GM12878 (cell line): ENCODE measurements around the gene COL20A1. TPM values are rescaled to one million over a fixed set of nuclear protein-coding genes. Genes with fewer than 3 reads are reported as not detected.

Source experiments
- ATAC-seq: fragments of 200-7000 bp; cut with Tn5 transposase; 3 replicates; pipeline ENCODE4 v1.9.1; 2020; ENCODE audit warnings: mild to moderate bottlenecking, moderate library complexity
- BruUV-seq: library from RNA; stranded (reverse); fragments of 400-500 nt; replicated peaks from 2 replicates; lab custom pipeline; 2021; lab: Mats Ljungman, UMichigan
- CTCF ChIA-PET: fragments of 300-600 bp; sonication (Branson Sonifier 250); formaldehyde crosslinking; extraction: SDS; loops from one replicate; lab custom pipeline; 2021; ENCODE audit warnings: inconsistent platforms; lab: Yijun Ruan, JAX
- POLR2A ChIA-PET: fragments of 350-600 bp; formaldehyde crosslinking; extraction: SDS; loops from one replicate; lab custom pipeline; 2021; ENCODE audit warnings: inconsistent platforms; lab: Charles Lee
- RAD21 ChIA-PET: fragments of 300-600 bp; sonication (Branson Sonifier 250); formaldehyde crosslinking; loops from one replicate; lab custom pipeline; 2023; ENCODE audit warnings: antibody characterized with exemption; ENCODE audit not compliant: unreplicated experiment; lab: Charles Lee
- SMC1A ChIA-PET: fragments of 300-600 bp; sonication (Branson Sonifier 250); formaldehyde crosslinking; loops from one replicate; lab custom pipeline; 2023; ENCODE audit not compliant: unreplicated experiment, uncharacterized antibody; lab: Charles Lee
- DNase-seq: peaks from one replicate; pipeline ENCODE4 v3.0.0-alpha.2; 2011; ENCODE audit warnings: low read depth, low spot score
- FAIRE-seq: peaks from 3 replicates; lab custom pipeline; 2011; peaks lifted over from hg19 to GRCh38; lab: Jason Lieb, UNC
- H2AFZ ChIP-seq: 2 replicates; pipeline ENCODE4 v1.6.0; 2011; ENCODE audit warnings: low read depth, low read length, control low read depth; ENCODE audit not compliant: control insufficient read depth
- H3K27ac ChIP-seq: 2 replicates; pipeline ENCODE4 v1.5.1; 2011; ENCODE audit warnings: control low read depth; ENCODE audit not compliant: control insufficient read depth, insufficient read depth
- H3K27me3 ChIP-seq, 2 experiments: replicated peaks in 1 of 2; 2 replicates each; pipeline versions ENCODE4 v1.6.0 to v1.6.1; 2011; ENCODE audit warnings: low read length in 1 of 2; ENCODE audit not compliant: control insufficient read depth in 2 of 2, insufficient read depth in 2 of 2
- H3K36me3 ChIP-seq, 2 experiments: 2 replicates each; pipeline ENCODE4 v1.5.1; 2011; ENCODE audit warnings: low read length in 1 of 2; ENCODE audit not compliant: control insufficient read depth in 2 of 2, insufficient read depth in 2 of 2
- H3K4me1 ChIP-seq: 2 replicates; pipeline ENCODE4 v1.6.1; 2011; ENCODE audit warnings: mild to moderate bottlenecking, low read length, moderate library complexity, mixed read lengths; ENCODE audit not compliant: control insufficient read depth, insufficient read depth
- H3K4me2 ChIP-seq: 2 replicates; pipeline ENCODE4 v1.6.0; 2011; ENCODE audit warnings: control low read depth; ENCODE audit not compliant: control insufficient read depth, insufficient read depth
- H3K4me3 ChIP-seq: fragments of 200-600 bp; sonication (generic); 2 replicates; pipeline ENCODE4 v1.5.1; 2016
- H3K79me2 ChIP-seq: 2 replicates; pipeline ENCODE4 v1.6.0; 2011; ENCODE audit warnings: low read length; ENCODE audit not compliant: control insufficient read depth, insufficient read depth
- H3K9ac ChIP-seq: 2 replicates; pipeline ENCODE4 v1.8.0; 2011; ENCODE audit warnings: low read length, control low read depth, mixed read lengths; ENCODE audit not compliant: control insufficient read depth, insufficient read depth
- H3K9me3 ChIP-seq: replicated peaks from 3 replicates; pipeline ENCODE4 v1.5.1; 2011; ENCODE audit warnings: mild to moderate bottlenecking, low read length; ENCODE audit not compliant: control insufficient read depth, insufficient read depth
- H4K20me1 ChIP-seq: 2 replicates; pipeline ENCODE4 v1.6.0; 2011; ENCODE audit not compliant: control insufficient read depth, insufficient read depth
- BRCA1 ChIP-seq: IDR thresholded peaks from 2 replicates; pipeline ENCODE4 v1.6.1; 2011; ENCODE audit warnings: low read depth, low read length, improper control_type of control experiment
- EED ChIP-seq: sonication (generic); IDR thresholded peaks from 2 replicates; pipeline ENCODE4 v1.6.1; 2016; ENCODE audit warnings: antibody characterized with exemption, low read depth
- EP300 ChIP-seq, 2 experiments: fragments of 150-350 bp in 1 of 2; IDR thresholded peaks; 2 replicates each; pipeline ENCODE4 v1.6.1; 2011 to 2012; ENCODE audit warnings: low read depth in 2 of 2, low read length in 2 of 2, borderline replicate concordance in 1 of 2, improper control_type of control experiment in 1 of 2, inconsistent platforms in 1 of 2; ENCODE audit not compliant: control insufficient read depth in 1 of 2
- NR2C2 ChIP-seq: IDR thresholded peaks from 2 replicates; pipeline ENCODE4 v1.6.1; 2011; ENCODE audit warnings: borderline replicate concordance, low read depth; ENCODE audit not compliant: control insufficient read depth, insufficient read length
- NR2F1 ChIP-seq: fragments of 450-650 bp; conservative IDR thresholded peaks from 2 replicates; pipeline ENCODE4 v1.6.1; 2017; ENCODE audit warnings: mild to moderate bottlenecking
- POU2F2 ChIP-seq: IDR thresholded peaks from 3 replicates; pipeline ENCODE4 v1.6.1; 2011; ENCODE audit warnings: low read depth, mild to moderate bottlenecking, low read length, borderline replicate concordance
- PRDM15 ChIP-seq: fragments of 450-650 bp; formaldehyde crosslinking; IDR thresholded peaks from 2 replicates; pipeline ENCODE4 v1.4.0; 2020; ENCODE audit warnings: mild to moderate bottlenecking, moderate library complexity
- RELB ChIP-seq: fragments of 450-650 bp; IDR thresholded peaks from 2 replicates; pipeline ENCODE4 v1.6.1; 2017; ENCODE audit warnings: low read depth, mild to moderate bottlenecking, moderate library complexity
- SMAD5 ChIP-seq: IDR thresholded peaks from 2 replicates; pipeline ENCODE4 v1.6.1; 2016; ENCODE audit warnings: antibody characterized with exemption, low read depth
- SREBF2 ChIP-seq: IDR thresholded peaks from 2 replicates; pipeline ENCODE4 v1.6.1; 2012; ENCODE audit warnings: mild to moderate bottlenecking, low read length
- ZNF217 ChIP-seq: fragments of 450-650 bp; IDR thresholded peaks from 2 replicates; pipeline ENCODE4 v1.6.1; 2017; ENCODE audit warnings: antibody characterized with exemption, mild to moderate bottlenecking
- ZNF384 ChIP-seq: IDR thresholded peaks from 2 replicates; pipeline ENCODE4 v1.6.1; 2012; ENCODE audit warnings: low read depth, mild to moderate bottlenecking, low read length, improper control_type of control experiment, borderline replicate concordance
- WGBS: methylation state at CpG from one replicate; pipeline ENCODE4 v1.1.6; 2016; ENCODE audit warnings: low lambda C conversion rate; ENCODE audit not compliant: insufficient replicate concordance, insufficient coverage; ENCODE audit errors: missing lambda C conversion rate; 5-methylcytosine and 5-hydroxymethylcytosine counted together
- in situ Hi-C: fragments of 300-500 bp; cut with MboI; formaldehyde crosslinking; loops from 9 replicates; pipeline ENCODE4 v1.14.3; 2018; ENCODE audit warnings: mixed read lengths
- intact Hi-C: fragments of 100-400 bp; cut with micrococcal nuclease; formaldehyde crosslinking; loops from one replicate; pipeline ENCODE4 v1.14.2; 2022; ENCODE audit not compliant: unreplicated experiment
- polyA plus RNA-seq, 11 experiments: library from polyadenylated mRNA; depleted of rRNA in 4 of 11; unstranded in 6 of 11; stranded (reverse) in 5 of 11; fragments of >200 nt; fragmentation: Nextera tagmentation in 4 of 11; fragmentation: Illumina TruSeq in 1 of 11; extraction: Ambion mirVana in 4 of 11; extraction: Trizol in 1 of 11; gene quantifications; 1 replicate in 1 of 11; 2 replicates in 10 of 11; pipeline versions ENCODE4 v1.2.1 to v1.2.3, GENCODE V29; 2011 to 2016; ENCODE audit warnings: inconsistent platforms in 2 of 11, missing spikeins in 2 of 11, low read depth in 1 of 11
- total RNA-seq, 4 experiments: library from RNA; depleted of rRNA in 3 of 4; stranded (reverse); fragments of >200 nt in 3 of 4; fragmentation: Illumina TruSeq in 1 of 4; extraction: Trizol in 1 of 4; gene quantifications; 2 replicates each; pipeline versions ENCODE4 v1.2.1 to v1.2.3, GENCODE V29; 2013 to 2021
- TF ChIP-seq, protein P1 (sequence below): fragments of 450-650 bp; IDR thresholded peaks from 2 replicates; pipeline ENCODE4 v1.6.1; 2016; ENCODE audit warnings: mild to moderate bottlenecking

COL20A1 gene
- total and polyA plus RNA-seq, 10 of the 15 experiments (the other 5 are each of a cell fraction or from before 2014, with no cell fraction given), result not detected

- BruUV-seq, result no TSS peak
- POLR2A ChIA-PET, result no interaction called here
- no peaks in the 10 kb centered on the region for H3K79me2 ChIP-seq
- in situ Hi-C loops (no loop called here), intact Hi-C loops (no loop called here)
- FAIRE-seq (no peak), DNase-seq (no peak), ATAC-seq (no peak)
- H2AFZ ChIP-seq, result no peak overlapping the region
- H3K27ac ChIP-seq, result no peak overlapping the region
- CTCF ChIA-PET, result no interaction called here
- H3K9me3 ChIP-seq, result no peaks in the 10 kb centered on the region
- RAD21 ChIA-PET, result no interaction called here
- no peaks in the 10 kb centered on the region for H4K20me1 ChIP-seq
- SMC1A ChIA-PET, result no interaction called here
- TF ChIP-seq, protein P1, sequence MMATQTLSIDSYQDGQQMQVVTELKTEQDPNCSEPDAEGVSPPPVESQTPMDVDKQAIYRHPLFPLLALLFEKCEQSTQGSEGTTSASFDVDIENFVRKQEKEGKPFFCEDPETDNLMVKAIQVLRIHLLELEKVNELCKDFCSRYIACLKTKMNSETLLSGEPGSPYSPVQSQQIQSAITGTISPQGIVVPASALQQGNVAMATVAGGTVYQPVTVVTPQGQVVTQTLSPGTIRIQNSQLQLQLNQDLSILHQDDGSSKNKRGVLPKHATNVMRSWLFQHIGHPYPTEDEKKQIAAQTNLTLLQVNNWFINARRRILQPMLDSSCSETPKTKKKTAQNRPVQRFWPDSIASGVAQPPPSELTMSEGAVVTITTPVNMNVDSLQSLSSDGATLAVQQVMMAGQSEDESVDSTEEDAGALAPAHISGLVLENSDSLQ, result no peak
- TF ChIP-seq PRDM15, result no peak
- no peak for TF ChIP-seq NR2F1
- no peak for TF ChIP-seq SMAD5
- TF ChIP-seq ZNF384, result no peak
- no peak for TF ChIP-seq SREBF2
- TF ChIP-seq EP300 (IDR thresholded peaks at IDR 0.05; ENCODE audit: borderline replicate concordance in 1 of 2, control insufficient read depth in 1 of 2, low read depth in 2 of 2, low read length in 2 of 2), result no peak
- TF ChIP-seq NR2C2, result no peak
- TF ChIP-seq EED, result no peak
- TF ChIP-seq ZNF217, result no peak
- no peak for TF ChIP-seq POU2F2
- no peak for TF ChIP-seq BRCA1
- TF ChIP-seq RELB, result no peak
- H3K4me2 ChIP-seq, result no peak overlapping the region
- no peak overlapping the region for H3K9ac ChIP-seq
- no peaks in the 10 kb centered on the region for H3K27me3 ChIP-seq
- WGBS, result 9% methylated on average over 18 of the region's 21 CpGs
- H3K4me3 ChIP-seq, result no peak overlapping the region
- no peaks in the 10 kb centered on the region for H3K36me3 ChIP-seq
- H3K4me1 ChIP-seq, result no peaks in the 10 kb centered on the region
These were observed 21.7 kb downstream of the COL20A1 start for GRCh38 chr20:63314566-63315239.
